Fibroblast of villous mesenchyme (primary cell): Measurements from ENCODE around the gene SERPIND1. TPM values are rescaled to one million over a fixed set of nuclear protein-coding genes. Genes with fewer than 3 reads are reported as not detected.

Source experiments
- DNase-seq: peaks from one replicate; pipeline ENCODE4 v3.0.0-alpha.2; 2010; ENCODE audit warnings: low read depth
- H3K4me3 ChIP-seq: 2 replicates; pipeline ENCODE4 v1.5.1; 2011; ENCODE audit warnings: low read depth, mild to moderate bottlenecking, low read length
- CTCF ChIP-seq: IDR thresholded peaks from 2 replicates; pipeline ENCODE4 v1.5.1; 2012; ENCODE audit warnings: low read depth, mild to moderate bottlenecking, low read length; ENCODE audit not compliant: insufficient read depth
- total RNA-seq: library from RNA; depleted of rRNA; stranded (reverse); fragments of >200 nt; gene quantifications from 2 replicates; pipeline ENCODE4 v1.2.3, GENCODE V29; 2012

The SERPIND1 gene
- total RNA-seq, 1 donor, result under 0.01 TPM

DNA sequence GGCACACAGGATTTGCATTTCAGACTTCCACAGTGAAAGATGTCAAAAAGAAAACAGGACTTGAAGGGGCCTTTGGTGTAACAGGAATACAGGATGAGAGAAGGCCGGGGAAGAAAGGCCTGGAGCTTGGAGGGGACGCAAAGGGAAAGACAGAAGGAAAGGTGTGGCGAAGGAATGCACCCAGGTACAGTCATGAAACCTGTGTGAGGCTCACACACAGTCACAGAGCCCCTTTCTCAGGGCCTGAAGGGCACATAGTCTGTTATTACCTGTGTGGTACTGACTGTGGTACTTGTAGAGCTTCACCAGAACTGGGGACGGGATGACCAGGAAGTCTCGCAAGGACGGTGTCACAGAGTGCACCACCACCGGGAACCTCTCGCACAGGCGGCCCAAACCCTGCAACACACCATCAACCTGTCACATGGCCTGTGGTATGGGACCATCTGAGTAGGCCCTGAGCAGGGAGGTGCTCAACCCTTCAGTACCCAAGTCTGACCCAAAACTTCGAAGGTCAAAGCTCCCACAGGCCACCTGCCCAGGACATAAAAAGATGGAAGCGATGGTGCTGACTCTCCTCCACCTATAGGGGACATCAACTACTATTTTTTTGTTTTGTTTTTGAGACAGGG is 29.1 kb downstream of the SERPIND1 start:
- TF ChIP-seq CTCF, result no peak
- no peak for DNase-seq
- H3K4me3 ChIP-seq, result no peak overlapping the region

DNA sequence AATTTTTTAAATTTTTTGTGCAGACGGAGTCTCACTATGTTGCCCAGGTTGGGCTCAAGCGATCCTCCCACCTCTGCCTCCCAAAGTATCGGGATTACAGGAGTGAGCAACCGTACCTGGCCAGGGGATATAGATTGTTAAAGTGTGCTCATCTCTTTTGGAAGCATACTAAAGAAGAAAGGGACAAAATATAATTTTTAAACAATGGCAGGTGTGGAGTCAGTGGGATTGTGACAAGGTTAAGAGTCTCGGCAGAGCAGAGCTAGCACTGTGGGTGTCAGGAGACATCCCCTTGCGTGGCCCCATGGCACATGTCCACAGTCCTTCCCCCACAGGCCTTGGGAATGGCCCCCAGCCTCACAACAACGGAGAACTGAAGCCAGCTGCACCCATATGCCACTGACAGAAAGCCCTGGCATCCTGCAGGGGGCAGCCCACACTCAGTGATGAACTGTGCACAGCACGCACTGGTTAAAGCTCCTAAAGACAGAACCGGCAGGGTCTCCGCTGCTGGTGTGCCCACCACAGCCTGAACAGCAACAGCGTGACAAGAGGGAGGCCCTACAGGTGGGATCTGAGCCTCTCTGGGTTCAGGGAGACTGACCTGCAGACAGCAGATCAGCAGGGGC is 29.9 kb downstream of the SERPIND1 start:
- H3K4me3 ChIP-seq, result no peak overlapping the region
- DNase-seq, result peak; percentile 50
- TF ChIP-seq CTCF, result peak; percentile 70

DNA sequence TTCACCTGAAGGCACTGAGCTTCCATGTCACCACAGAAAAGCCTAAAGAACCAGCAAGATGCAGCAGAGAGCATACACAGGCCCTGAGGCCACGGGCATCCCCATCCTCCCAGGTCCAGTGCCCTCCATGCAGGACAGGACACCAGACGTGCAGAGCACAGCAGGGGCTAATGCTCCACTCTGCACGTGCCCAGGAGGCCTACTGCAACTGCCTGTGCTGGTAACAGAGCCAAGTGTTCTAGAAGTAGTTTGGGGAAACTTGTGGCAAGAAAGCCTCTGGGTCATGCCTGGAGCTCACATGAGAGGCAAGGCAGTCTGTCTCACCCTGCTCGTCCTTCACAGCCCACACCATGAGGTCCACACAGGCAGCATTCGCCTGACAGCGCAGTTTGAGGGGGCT is 30.7 kb downstream of the SERPIND1 start:
- DNase-seq, result no peak
- no peak for TF ChIP-seq CTCF
- no peak overlapping the region for H3K4me3 ChIP-seq

DNA sequence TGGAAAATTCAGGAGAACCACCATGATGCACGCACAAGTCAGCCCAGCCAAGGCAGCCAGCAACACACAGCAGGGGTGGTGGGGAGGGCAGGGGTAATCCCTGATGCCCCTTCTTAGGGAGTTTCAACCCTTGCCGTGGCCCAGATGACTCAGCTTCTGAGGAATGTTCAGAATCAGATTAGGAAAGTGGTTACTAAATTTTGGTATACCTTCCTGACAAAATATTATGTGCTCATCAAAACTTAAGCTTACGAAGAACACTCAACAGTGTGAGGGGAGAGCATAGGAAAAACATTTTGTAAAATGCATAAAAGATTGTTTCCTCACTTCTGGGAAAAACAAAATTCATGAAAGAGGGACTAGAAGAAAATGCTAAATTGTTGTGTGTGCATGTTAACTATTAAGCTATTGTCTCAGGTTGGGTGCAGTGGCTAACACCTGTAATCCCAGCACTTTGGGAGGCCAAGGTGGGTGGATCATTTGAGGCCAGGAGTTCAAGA is 32.1 kb downstream of the SERPIND1 start:
- TF ChIP-seq CTCF, result no peak
- DNase-seq, result peak; percentile 38
- H3K4me3 ChIP-seq, result no peak overlapping the region

DNA sequence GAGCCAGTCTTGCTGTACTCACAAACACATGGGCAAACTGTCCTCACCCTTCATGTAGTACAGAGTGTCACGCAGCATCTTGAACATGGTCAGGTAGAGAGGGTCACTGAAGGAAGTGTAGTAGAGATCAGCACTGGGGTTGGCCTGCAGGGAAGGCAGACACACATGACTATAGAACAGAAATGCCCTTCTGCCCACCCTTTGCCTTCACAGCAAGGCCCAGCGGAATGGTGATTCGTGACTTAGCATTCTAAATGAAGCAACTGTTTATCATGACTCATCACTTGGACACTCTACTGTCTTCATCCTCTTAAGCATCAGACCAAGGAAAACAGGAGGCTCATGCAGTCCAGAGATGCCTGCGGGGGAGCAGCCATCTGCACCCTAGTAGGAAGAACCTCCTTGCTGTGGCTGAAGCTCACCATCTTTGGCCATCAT is 33.4 kb downstream of the SERPIND1 start:
- TF ChIP-seq CTCF, result no peak

DNA sequence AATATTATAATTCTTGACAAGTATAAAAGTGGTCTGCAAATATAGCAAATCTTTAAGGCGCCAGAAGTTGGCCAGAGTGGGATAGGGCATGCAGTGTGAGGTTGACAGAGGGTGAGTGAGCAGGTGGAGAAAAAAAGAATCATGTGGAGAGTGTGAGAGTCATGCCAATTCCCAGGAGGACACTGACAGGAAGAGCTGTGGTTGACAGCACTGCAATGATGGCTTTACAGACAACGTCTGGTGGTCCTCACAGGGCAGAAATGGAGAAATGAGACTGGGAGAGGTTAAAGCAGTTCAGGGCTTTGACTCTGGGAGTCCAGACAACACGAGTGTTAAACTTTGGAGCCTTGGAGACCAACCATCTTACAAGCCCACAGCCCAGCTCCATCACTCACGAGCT is 34.9 kb downstream of the SERPIND1 start:
- no peak for TF ChIP-seq CTCF
- DNase-seq, result no peak
- no peak overlapping the region for H3K4me3 ChIP-seq

More for the DNA sequence above, 33.4 kb downstream of the SERPIND1 start:
- no peak overlapping the region for H3K4me3 ChIP-seq
- DNase-seq, result peak; percentile 93
